GM13977 (cell line): ENCODE results near the gene KRT3.

Source experiments
- DNase-seq: peaks from one replicate; pipeline ENCODE4 v3.0.0; 2012; ENCODE audit warnings: low spot score
- CTCF ChIP-seq: IDR thresholded peaks from 2 replicates; pipeline ENCODE4 v1.5.1; 2012; ENCODE audit warnings: mild to moderate bottlenecking, control low read depth; ENCODE audit not compliant: insufficient read depth; ENCODE audit errors: extremely low read depth, missing control alignments
- in situ Hi-C: fragments of 300-500 bp; cut with MboI; formaldehyde crosslinking; loops from one replicate; pipeline ENCODE4 v1.12.0; 2022; ENCODE audit warnings: low sequenced_read_pairs, low pct_unique_long_range_greater_than_20kb, mixed read lengths, inconsistent platforms; ENCODE audit not compliant: unreplicated experiment

Gene KRT3

GRCh38 chr12:52788192-52788875 is 7.6 kb downstream of the KRT3 start:
- DNase-seq: no peak
- TF ChIP-seq CTCF: no peak

GRCh38 chr12:52787324-52788191 is 8.4 kb downstream of the KRT3 start:
- no peak for TF ChIP-seq CTCF
- in situ Hi-C loops: no loop called here
- no peak for DNase-seq

More at GRCh38 chr12:52788192-52788875, 7.6 kb downstream of the KRT3 start:
- in situ Hi-C loops: no loop called here

GRCh38 chr12:52784909-52785308 is 11.0 kb downstream of the KRT3 start:
- no peak for TF ChIP-seq CTCF
- in situ Hi-C loops: no loop called here

GRCh38 chr12:52783563-52784316 is 12.2 kb downstream of the KRT3 start:
- in situ Hi-C loops: no loop called here

More at GRCh38 chr12:52784909-52785308, 11.0 kb downstream of the KRT3 start:
- no peak for DNase-seq

GRCh38 chr12:52782502-52782901 is 13.4 kb downstream of the KRT3 start:
- in situ Hi-C loops: no loop called here

More at GRCh38 chr12:52783563-52784316, 12.2 kb downstream of the KRT3 start:
- DNase-seq: no peak
- TF ChIP-seq CTCF: no peak

More at GRCh38 chr12:52782502-52782901, 13.4 kb downstream of the KRT3 start:
- TF ChIP-seq CTCF: no peak
- DNase-seq: no peak
